ENCODE measurements around the gene WWTR1.

DNA sequence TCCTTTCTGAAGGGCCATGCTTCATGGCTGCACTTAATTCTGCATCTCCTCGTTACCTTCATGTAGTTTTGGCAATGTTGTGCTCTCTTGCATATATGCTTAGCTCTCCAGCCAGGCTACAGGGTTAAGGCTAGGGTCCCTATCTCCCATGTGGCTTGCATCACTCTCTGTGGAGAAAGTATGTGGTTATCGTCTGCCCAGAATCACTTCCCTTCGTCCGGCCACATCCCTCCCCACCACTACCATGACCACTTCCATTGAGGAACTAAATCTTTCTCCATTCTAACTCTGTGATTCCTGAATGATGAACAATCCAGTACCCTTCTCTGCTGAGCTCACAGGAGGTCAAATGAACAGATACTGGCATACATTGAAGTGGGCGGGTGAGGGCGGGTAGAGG is 34.0 kb downstream of the WWTR1 start:
- TF ChIP-seq, protein P1, sequence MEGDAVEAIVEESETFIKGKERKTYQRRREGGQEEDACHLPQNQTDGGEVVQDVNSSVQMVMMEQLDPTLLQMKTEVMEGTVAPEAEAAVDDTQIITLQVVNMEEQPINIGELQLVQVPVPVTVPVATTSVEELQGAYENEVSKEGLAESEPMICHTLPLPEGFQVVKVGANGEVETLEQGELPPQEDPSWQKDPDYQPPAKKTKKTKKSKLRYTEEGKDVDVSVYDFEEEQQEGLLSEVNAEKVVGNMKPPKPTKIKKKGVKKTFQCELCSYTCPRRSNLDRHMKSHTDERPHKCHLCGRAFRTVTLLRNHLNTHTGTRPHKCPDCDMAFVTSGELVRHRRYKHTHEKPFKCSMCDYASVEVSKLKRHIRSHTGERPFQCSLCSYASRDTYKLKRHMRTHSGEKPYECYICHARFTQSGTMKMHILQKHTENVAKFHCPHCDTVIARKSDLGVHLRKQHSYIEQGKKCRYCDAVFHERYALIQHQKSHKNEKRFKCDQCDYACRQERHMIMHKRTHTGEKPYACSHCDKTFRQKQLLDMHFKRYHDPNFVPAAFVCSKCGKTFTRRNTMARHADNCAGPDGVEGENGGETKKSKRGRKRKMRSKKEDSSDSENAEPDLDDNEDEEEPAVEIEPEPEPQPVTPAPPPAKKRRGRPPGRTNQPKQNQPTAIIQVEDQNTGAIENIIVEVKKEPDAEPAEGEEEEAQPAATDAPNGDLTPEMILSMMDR (optimal IDR thresholded peaks at IDR 0.05 in 1 of 3, IDR thresholded peaks at IDR 0.05 in 1 of 3, conservative IDR thresholded peaks at IDR 0.05 in 1 of 3; ENCODE audit: extremely low read depth in 1 of 3, insufficient read depth in 2 of 3, low read length in 3 of 3), result no peak
- TF ChIP-seq EZH2 (IDR thresholded peaks at IDR 0.05; ENCODE audit: low read length), result no peak
